ENCODE results near the gene AGMO. TPM values are rescaled to one million over a fixed set of nuclear protein-coding genes. Genes with fewer than 3 reads are reported as not detected.
"Not testable (repeated sequence)": the region's sequence is repeated elsewhere in the genome, so short reads cannot be mapped to it uniquely, and the experiment has no call there.

The AGMO gene
- total RNA-seq, 4 donors from 2014 or later: 0.17 to 0.83 (median 0.45) TPM; not detected in 1

GRCh38 chr7:15303357-15303756, 258.5 kb downstream of the AGMO start:
- H3K4me3 ChIP-seq: no peak overlapping the region
- no peak overlapping the region for H3K27ac ChIP-seq (replicated peaks in 1 of 4)
- no peaks in the 10 kb centered on the region for H3K27me3 ChIP-seq
- intact Hi-C loops (cut with DNase I): loop anchor here (10.0 kb wide), 2 partner anchors 381 to 421 kb away; partner anchors contain the start of gene MEOX2
- no peaks in the 10 kb centered on the region for H3K36me3 ChIP-seq
- no peak for DNase-seq (ENCODE audit: extremely low spot score)
- WGBS: 94% methylated on average over 3 of the region's 3 CpGs
- peaks cover 0 to 12% (median 7%) of the 10 kb centered on the region in 4 donors for H3K4me1 ChIP-seq
- H3K9me3 ChIP-seq: no peaks in the 10 kb centered on the region
- no peak for TF ChIP-seq POLR2AphosphoS5 (IDR thresholded peaks at IDR 0.05)
- no peak for TF ChIP-seq EP300 (IDR thresholded peaks at IDR 0.05)
- TF ChIP-seq POLR2A (IDR thresholded peaks at IDR 0.05; ENCODE audit: low read depth): no peak
- no peak for TF ChIP-seq CTCF (IDR thresholded peaks at IDR 0.05)

- peak overlapping the region in 2 of 4 donors; percentile 6 to 23 for H3K27ac ChIP-seq (replicated peaks in 1 of 4)
- intact Hi-C loops (cut with DNase I): loop anchor here (10.0 kb wide), 2 partner anchors 384 to 424 kb away; partner anchors contain the start of gene MEOX2
- 63% methylated on average over 6 of the region's 6 CpGs for WGBS
These were observed 260.8 kb downstream of the AGMO start for GRCh38 chr7:15300986-15301385.

GRCh38 chr7:15292138-15292537, 269.7 kb downstream of the AGMO start:
- H3K27ac ChIP-seq (replicated peaks in 1 of 4): peak overlapping the region in 1 of 4 donors; percentile 21
- WGBS: 41% methylated on average over 5 of the region's 5 CpGs

More at GRCh38 chr7:15300986-15301385, 260.8 kb downstream of the AGMO start:
- not testable (repeated sequence) for DNase-seq (ENCODE audit: extremely low spot score); H3K4me3 ChIP-seq; H3K9me3 ChIP-seq; H3K27me3 ChIP-seq; H3K36me3 ChIP-seq
- peaks cover 0 to 12% (median 7%) of the 10 kb centered on the region in 4 donors for H3K4me1 ChIP-seq

GRCh38 chr7:15291699-15292098, 270.1 kb downstream of the AGMO start:
- no peak overlapping the region for H3K27ac ChIP-seq (replicated peaks in 1 of 4)
- H3K4me3 ChIP-seq: no peak overlapping the region
- TF ChIP-seq EP300 (IDR thresholded peaks at IDR 0.05) (no peak), POLR2AphosphoS5 (IDR thresholded peaks at IDR 0.05) (no peak), POLR2A (IDR thresholded peaks at IDR 0.05; ENCODE audit: low read depth) (no peak), CTCF (IDR thresholded peaks at IDR 0.05) (no peak)
- no peaks in the 10 kb centered on the region for H3K27me3 ChIP-seq
- peaks cover 0 to 31% (median 19%) of the 10 kb centered on the region in 4 donors for H3K4me1 ChIP-seq
- WGBS: 78% methylated on average over 6 of the region's 6 CpGs
- H3K36me3 ChIP-seq: no peaks in the 10 kb centered on the region
- H3K9me3 ChIP-seq: no peaks in the 10 kb centered on the region
- DNase-seq (ENCODE audit: extremely low spot score): no peak
- intact Hi-C loops (cut with DNase I): no loop called here

More at GRCh38 chr7:15292138-15292537, 269.7 kb downstream of the AGMO start:
- Histone ChIP-seq H3K9me3 (no peaks in the 10 kb centered on the region), H3K27me3 (no peaks in the 10 kb centered on the region), H3K4me1 (peaks cover 0 to 31% (median 19%) of the 10 kb centered on the region in 4 donors), H3K36me3 (no peaks in the 10 kb centered on the region), H3K4me3 (no peak overlapping the region)
- DNase-seq (ENCODE audit: extremely low spot score): no peak
- intact Hi-C loops (cut with DNase I): no loop called here
- TF ChIP-seq POLR2A (IDR thresholded peaks at IDR 0.05; ENCODE audit: low read depth) (no peak), CTCF (IDR thresholded peaks at IDR 0.05) (no peak), POLR2AphosphoS5 (IDR thresholded peaks at IDR 0.05) (no peak), EP300 (IDR thresholded peaks at IDR 0.05) (no peak)

GRCh38 chr7:15288741-15289140, 273.1 kb downstream of the AGMO start:
- no peaks in the 10 kb centered on the region for H3K27me3 ChIP-seq
- intact Hi-C loops (cut with DNase I): no loop called here
- H3K4me1 ChIP-seq: peaks cover 0 to 24% (median 19%) of the 10 kb centered on the region in 4 donors
- WGBS: 32% methylated on average over 2 of the region's 2 CpGs
- no peak for DNase-seq (ENCODE audit: extremely low spot score)
- peaks cover 0 to 2% (median 0%) of the 10 kb centered on the region in 4 donors for H3K9me3 ChIP-seq
- no peaks in the 10 kb centered on the region for H3K36me3 ChIP-seq
- no peak overlapping the region for H3K27ac ChIP-seq (replicated peaks in 1 of 4)
- no peak for TF ChIP-seq POLR2A (IDR thresholded peaks at IDR 0.05; ENCODE audit: low read depth)
- no peak for TF ChIP-seq CTCF (IDR thresholded peaks at IDR 0.05)
- TF ChIP-seq POLR2AphosphoS5 (IDR thresholded peaks at IDR 0.05): no peak
- no peak for TF ChIP-seq EP300 (IDR thresholded peaks at IDR 0.05)
- no peak overlapping the region for H3K4me3 ChIP-seq
